A549 (cell line): Measurements from ENCODE around the gene FLII. TPM values are rescaled to one million over a fixed set of nuclear protein-coding genes. Genes with fewer than 3 reads are reported as not detected.

Experiments
- ATAC-seq, 2 experiments: fragments of 200-7000 bp in 1 of 2; fragments of >200 bp in 1 of 2; cut with Nextera tagmentation in 1 of 2; cut with Tn5 transposase in 1 of 2; 3 replicates each; pipeline versions ENCODE4 v1.8.0 to v1.9.1; 2018 to 2020; ENCODE audit warnings: mild to moderate bottlenecking in 1 of 2, moderate library complexity in 1 of 2
- CTCF ChIA-PET: fragments of 300-600 bp; sonication (Branson Sonifier 250); formaldehyde crosslinking; extraction: SDS; loops from one replicate; lab custom pipeline; 2021; ENCODE audit warnings: antibody characterized with exemption, inconsistent platforms; lab: Yijun Ruan, JAX
- POLR2A ChIA-PET: fragments of 350-600 bp; formaldehyde crosslinking; extraction: SDS; loops from one replicate; lab custom pipeline; 2021; ENCODE audit warnings: antibody characterized with exemption, inconsistent platforms; lab: Yijun Ruan, JAX
- DNase-seq, 2 experiments: peaks; one replicate each; pipeline versions ENCODE4 v3.0.0 to v3.0.0-alpha.2; 2011 to 2016; ENCODE audit warnings: low read depth in 1 of 2, low spot score in 1 of 2
- FAIRE-seq: peaks from 2 replicates; lab custom pipeline; 2011; peaks lifted over from hg19 to GRCh38; lab: Jason Lieb, UNC
- H3K27ac ChIP-seq, 2 experiments: fragments of >200 bp; sonication (Bioruptor Twin); formaldehyde crosslinking; 3 replicates each; pipeline ENCODE4 v1.5.1; 2016 to 2017
- H3K4me1 ChIP-seq: fragments of >200 bp; sonication (Bioruptor Twin); formaldehyde crosslinking; 3 replicates; pipeline ENCODE4 v1.6.1; 2016
- H3K4me2 ChIP-seq: fragments of >200 bp; sonication (Bioruptor Twin); formaldehyde crosslinking; 3 replicates; pipeline ENCODE4 v1.6.1; 2016
- H3K4me3 ChIP-seq: fragments of >200 bp; sonication (Bioruptor Twin); formaldehyde crosslinking; 3 replicates; pipeline ENCODE4 v1.5.1; 2016
- H3K9me3 ChIP-seq: fragments of >200 bp; sonication (Bioruptor Twin); formaldehyde crosslinking; 3 replicates; pipeline ENCODE4 v1.6.1; 2016
- ATOH8 ChIP-seq: fragments of 250-450 bp; sonication (Bioruptor Pico); IDR thresholded peaks from 2 replicates; pipeline ENCODE4 v1.5.0; 2020; ENCODE audit warnings: low read depth, mild to moderate bottlenecking, moderate library complexity
- CHD4 ChIP-seq: fragments of 200-600 bp; sonication (generic); IDR thresholded peaks from 2 replicates; pipeline ENCODE4 v1.6.1; 2016; ENCODE audit warnings: antibody characterized with exemption, mild to moderate bottlenecking, borderline replicate concordance
- EHF ChIP-seq: fragments of 250-450 bp; sonication (Bioruptor Pico); IDR thresholded peaks from 2 replicates; pipeline ENCODE4 v1.5.0; 2020; ENCODE audit warnings: mild to moderate bottlenecking
- ELK1 ChIP-seq: fragments of 150-350 bp; IDR thresholded peaks from 2 replicates; pipeline ENCODE4 v1.6.1; 2014; ENCODE audit warnings: low read depth, mild to moderate bottlenecking, low read length
- EP300 ChIP-seq, 2 experiments: fragments of >200 bp; sonication (Bioruptor Twin); formaldehyde crosslinking; IDR thresholded peaks; 2 replicates in 1 of 2; 3 replicates in 1 of 2; pipeline ENCODE4 v1.6.1; 2016 to 2017
- FOSB ChIP-seq: fragments of 250-450 bp; sonication (Bioruptor Pico); IDR thresholded peaks from 2 replicates; pipeline ENCODE4 v1.5.0; 2020; ENCODE audit warnings: mild to moderate bottlenecking, moderate library complexity
- FOXS1 ChIP-seq: fragments of 250-450 bp; sonication (Bioruptor Pico); IDR thresholded peaks from 2 replicates; pipeline ENCODE4 v1.5.0; 2020; ENCODE audit warnings: mild to moderate bottlenecking, moderate library complexity
- GATA3 ChIP-seq: IDR thresholded peaks from 2 replicates; pipeline ENCODE4 v1.6.1; 2012; ENCODE audit warnings: borderline replicate concordance
- KDM1A ChIP-seq: fragments of 200-600 bp; sonication (generic); IDR thresholded peaks from 2 replicates; pipeline ENCODE4 v1.6.1; 2016; ENCODE audit warnings: low read depth, mild to moderate bottlenecking
- NPAS2 ChIP-seq: fragments of 250-450 bp; sonication (Bioruptor Pico); IDR thresholded peaks from 2 replicates; pipeline ENCODE4 v1.8.0; 2022; ENCODE audit warnings: mild to moderate bottlenecking, moderate library complexity, borderline replicate concordance
- PBX3 ChIP-seq: IDR thresholded peaks from 2 replicates; pipeline ENCODE4 v1.6.1; 2012
- POLR2A ChIP-seq: IDR thresholded peaks from 2 replicates; pipeline ENCODE4 v1.6.1; 2012; ENCODE audit warnings: mild to moderate bottlenecking, low read length
- RARB ChIP-seq: fragments of 250-450 bp; sonication (Bioruptor Pico); IDR thresholded peaks from 2 replicates; pipeline ENCODE4 v1.8.0; 2021; ENCODE audit warnings: mild to moderate bottlenecking, moderate library complexity
- REST ChIP-seq: fragments of 200-600 bp; sonication (generic); IDR thresholded peaks from 2 replicates; pipeline ENCODE4 v1.6.1; 2016; ENCODE audit warnings: antibody characterized with exemption, mild to moderate bottlenecking, moderate library complexity
- USF2 ChIP-seq: fragments of 450-650 bp; IDR thresholded peaks from 2 replicates; pipeline ENCODE4 v1.6.1; 2014; ENCODE audit warnings: antibody characterized with exemption
- ZC3H11A ChIP-seq: fragments of 450-650 bp; IDR thresholded peaks from 2 replicates; pipeline ENCODE4 v1.6.1; 2014; ENCODE audit warnings: antibody characterized with exemption, mild to moderate bottlenecking
- ZSCAN20 ChIP-seq: fragments of 250-450 bp; sonication (Bioruptor Pico); IDR thresholded peaks from 2 replicates; pipeline ENCODE4 v1.8.0; 2022; ENCODE audit warnings: mild to moderate bottlenecking, moderate library complexity
- WGBS: methylation state at CpG from one replicate; pipeline ENCODE4 v1.1.6; 2017; ENCODE audit errors: missing lambda C conversion rate; 5-methylcytosine and 5-hydroxymethylcytosine counted together
- polyA plus RNA-seq, 4 experiments: library from polyadenylated mRNA; depleted of rRNA in 3 of 4; stranded (reverse); fragments of >200 nt; fragmentation: RNase III in 1 of 4; extraction: RNeasy Plus Mini Kit Qiagen cat#74134 plus additional on column Dnase treatment in 1 of 4; gene quantifications; 2 replicates in 3 of 4; 3 replicates in 1 of 4; pipeline ENCODE4 v1.2.3, GENCODE V29; 2011 to 2017

FLII gene
- polyA plus RNA-seq, 2 of the 4 experiments (the other 2 are of a cell fraction) = 253 to 280 TPM

GRCh38 chr17:18198530-18198929 lies 60.0 kb downstream of the FLII start:
- no peak overlapping the region for H3K4me3 ChIP-seq
- FAIRE-seq (no peak), ATAC-seq (no peak), DNase-seq (no peak)
- POLR2A ChIA-PET = interaction anchor here (0.8 kb wide), 1 partner anchor 12 kb away, joined by 3 read pairs; no protein-coding TSS in a partner anchor
- H3K4me1 ChIP-seq = peaks cover 13% of the 10 kb centered on the region
- no peak for TF ChIP-seq EHF
- no peak for TF ChIP-seq EP300 (IDR thresholded peaks at IDR 0.05)
- TF ChIP-seq REST = no peak
- TF ChIP-seq ELK1 = no peak
- TF ChIP-seq FOSB = no peak
- CTCF ChIA-PET = interaction anchor here (0.9 to 13.0 kb wide), 4 partner anchors 9 to 26 kb away, joined by 3 to 106 read pairs (median 22); partner anchors contain the start of genes ALKBH5 and LLGL1
- no peak overlapping the region for H3K27ac ChIP-seq
- no peaks in the 10 kb centered on the region for H3K9me3 ChIP-seq
- 84% methylated on average over 4 of the region's 4 CpGs for WGBS
- H3K4me2 ChIP-seq = no peak overlapping the region

GRCh38 chr17:18197535-18198194 lies 60.9 kb downstream of the FLII start:
- H3K9me3 ChIP-seq = no peaks in the 10 kb centered on the region
- H3K4me3 ChIP-seq = no peak overlapping the region
- no peak overlapping the region for H3K27ac ChIP-seq
- WGBS = 87% methylated on average over 3 of the region's 3 CpGs
- ChIA-PET CTCF (interaction anchor here (1.2 to 13.0 kb wide), 5 partner anchors 8 to 50 kb away, joined by 3 to 106 read pairs (median 12); partner anchors contain the start of gene ALKBH5), POLR2A (interaction anchor here (0.7 kb wide), 1 partner anchor 9 kb away, joined by 3 read pairs; no protein-coding TSS in a partner anchor)
- TF ChIP-seq USF2 (no peak), ZSCAN20 (CRISPR knock-in tag) (no peak)
- peaks cover 5% of the 10 kb centered on the region; the same call in 2 of the 3 replicates for H3K4me1 ChIP-seq
- DNase-seq (no peak), ATAC-seq (no peak), FAIRE-seq (no peak)
- no peak overlapping the region for H3K4me2 ChIP-seq

- Histone ChIP-seq H3K4me1 (peaks cover 16% of the 10 kb centered on the region; the same call in 2 of the 3 replicates), H3K4me3 (no peak overlapping the region), H3K4me2 (no peak overlapping the region), H3K27ac (no peak overlapping the region), H3K9me3 (no peaks in the 10 kb centered on the region)
- ChIA-PET POLR2A (no interaction called here), CTCF (interaction anchor here (0.7 to 1.1 kb wide), 2 partner anchors 22 to 54 kb away, joined by 3 to 5 read pairs; no protein-coding TSS in a partner anchor)
- 90% methylated on average over 5 of the region's 5 CpGs for WGBS
- no peak for DNase-seq
- no peak for ATAC-seq
- FAIRE-seq = no peak
- TF ChIP-seq RARB = no peak
- no peak for TF ChIP-seq POLR2A
- no peak for TF ChIP-seq FOXS1 (CRISPR knock-in tag)
- no peak for TF ChIP-seq NPAS2 (CRISPR knock-in tag)
- no peak for TF ChIP-seq GATA3
- no peak for TF ChIP-seq ZC3H11A
- no peak for TF ChIP-seq ATOH8 (CRISPR knock-in tag)
- no peak for TF ChIP-seq USF2
- no peak for TF ChIP-seq KDM1A
- no peak for TF ChIP-seq PBX3
- TF ChIP-seq CHD4 = no peak
- TF ChIP-seq EHF = no peak
Observed at GRCh38 chr17:18195246-18195645, 63.3 kb downstream of the FLII start.
